GM12878 (cell line): ENCODE measurements around the gene RPL9. TPM values are rescaled to one million over a fixed set of nuclear protein-coding genes. Genes with fewer than 3 reads are reported as not detected.

Experiments
- ASH2L ChIP-seq: fragments of 300-600, 200-600 bp; sonication (generic); IDR thresholded peaks from 2 replicates; pipeline ENCODE4 v1.6.1; 2017; ENCODE audit warnings: low read depth, mild to moderate bottlenecking, borderline replicate concordance
- BACH1 ChIP-seq: fragments of 450-650 bp; IDR thresholded peaks from 2 replicates; pipeline ENCODE4 v1.6.1; 2017; ENCODE audit warnings: mild to moderate bottlenecking, borderline replicate concordance
- BMI1 ChIP-seq: fragments of 450-650 bp; IDR thresholded peaks from 2 replicates; pipeline ENCODE4 v1.6.1; 2016; ENCODE audit warnings: mild to moderate bottlenecking, moderate library complexity, borderline replicate concordance
- ELK1 ChIP-seq: IDR thresholded peaks from 2 replicates; pipeline ENCODE4 v1.6.1; 2012; ENCODE audit warnings: low read depth, low read length, improper control_type of control experiment
- EZH2 ChIP-seq: IDR thresholded peaks from 2 replicates; pipeline ENCODE4 v1.6.1; 2012; ENCODE audit warnings: low read depth, mild to moderate bottlenecking, control low read depth, inconsistent platforms, low read length, borderline replicate concordance; ENCODE audit not compliant: control insufficient read depth
- HDAC6 ChIP-seq: fragments of 200-600 bp; sonication (generic); IDR thresholded peaks from one replicate; pipeline ENCODE4 v1.8.0; 2017; ENCODE audit warnings: antibody characterized with exemption; ENCODE audit not compliant: unreplicated experiment
- HDGF ChIP-seq: fragments of 450-650 bp; IDR thresholded peaks from 2 replicates; pipeline ENCODE4 v1.6.1; 2016; ENCODE audit warnings: antibody characterized with exemption
- IRF4 ChIP-seq: IDR thresholded peaks from 2 replicates; pipeline ENCODE4 v1.6.1; 2011; ENCODE audit warnings: low read depth, low read length
- JUNB ChIP-seq: IDR thresholded peaks from 2 replicates; pipeline ENCODE4 v1.6.1; 2016; ENCODE audit warnings: antibody characterized with exemption, mild to moderate bottlenecking
- KAT2A ChIP-seq: conservative IDR thresholded peaks from 2 replicates; pipeline ENCODE4 v1.6.1; 2011; ENCODE audit warnings: low read depth, low read length; ENCODE audit not compliant: control insufficient read depth
- KLF5 ChIP-seq: fragments of 450-650 bp; IDR thresholded peaks from 2 replicates; pipeline ENCODE4 v1.6.1; 2014; ENCODE audit warnings: mild to moderate bottlenecking; ENCODE audit not compliant: partially characterized antibody
- MTA3 ChIP-seq: IDR thresholded peaks from 2 replicates; pipeline ENCODE4 v1.6.1; 2012; ENCODE audit warnings: low read length, inconsistent platforms, borderline replicate concordance
- MXI1 ChIP-seq: fragments of 150-350 bp; IDR thresholded peaks from 2 replicates; pipeline ENCODE4 v1.6.1; 2011; ENCODE audit warnings: low read depth, mild to moderate bottlenecking, inconsistent platforms, low read length, improper control_type of control experiment
- NKRF ChIP-seq: fragments of 450-650 bp; conservative IDR thresholded peaks from 2 replicates; pipeline ENCODE4 v1.6.1; 2017; ENCODE audit warnings: mild to moderate bottlenecking, moderate library complexity
- POU2F2 ChIP-seq: IDR thresholded peaks from 3 replicates; pipeline ENCODE4 v1.6.1; 2011; ENCODE audit warnings: low read depth, mild to moderate bottlenecking, low read length, borderline replicate concordance
- PRDM15 ChIP-seq: fragments of 450-650 bp; formaldehyde crosslinking; IDR thresholded peaks from 2 replicates; pipeline ENCODE4 v1.4.0; 2020; ENCODE audit warnings: mild to moderate bottlenecking, moderate library complexity
- SMAD5 ChIP-seq: IDR thresholded peaks from 2 replicates; pipeline ENCODE4 v1.6.1; 2016; ENCODE audit warnings: antibody characterized with exemption, low read depth
- SMC3 ChIP-seq: IDR thresholded peaks from 2 replicates; pipeline ENCODE4 v1.6.1; 2011; ENCODE audit warnings: low read length, improper control_type of control experiment, borderline replicate concordance
- TCF3 ChIP-seq: IDR thresholded peaks from 2 replicates; pipeline ENCODE4 v1.6.1; 2012; ENCODE audit warnings: low read depth, mild to moderate bottlenecking, low read length, borderline replicate concordance; ENCODE audit not compliant: insufficient read depth
- USF1 ChIP-seq: IDR thresholded peaks from 2 replicates; pipeline ENCODE4 v1.6.1; 2011; ENCODE audit warnings: borderline replicate concordance, low read depth, mild to moderate bottlenecking, moderate library complexity, mixed read lengths, low read length; ENCODE audit not compliant: insufficient read depth; ENCODE audit errors: extremely low read length
- WRNIP1 ChIP-seq: IDR thresholded peaks from 2 replicates; pipeline ENCODE4 v1.6.1; 2011; ENCODE audit warnings: low read depth, low read length, improper control_type of control experiment, borderline replicate concordance
- YBX1 ChIP-seq: fragments of 450-650 bp; IDR thresholded peaks from 2 replicates; pipeline ENCODE4 v1.6.1; 2016; ENCODE audit warnings: antibody characterized with exemption
- polyA plus RNA-seq, 11 experiments: library from polyadenylated mRNA; depleted of rRNA in 4 of 11; unstranded in 6 of 11; stranded (reverse) in 5 of 11; fragments of >200 nt; fragmentation: Nextera tagmentation in 4 of 11; fragmentation: Illumina TruSeq in 1 of 11; extraction: Ambion mirVana in 4 of 11; extraction: Trizol in 1 of 11; gene quantifications; 1 replicate in 1 of 11; 2 replicates in 10 of 11; pipeline versions ENCODE4 v1.2.1 to v1.2.3, GENCODE V29; 2011 to 2016; ENCODE audit warnings: inconsistent platforms in 2 of 11, missing spikeins in 2 of 11, low read depth in 1 of 11
- total RNA-seq, 4 experiments: library from RNA; depleted of rRNA in 3 of 4; stranded (reverse); fragments of >200 nt in 3 of 4; fragmentation: Illumina TruSeq in 1 of 4; extraction: Trizol in 1 of 4; gene quantifications; 2 replicates each; pipeline versions ENCODE4 v1.2.1 to v1.2.3, GENCODE V29; 2013 to 2021

The RPL9 gene
- total and polyA plus RNA-seq, 10 of the 15 experiments (the other 5 are each of a cell fraction or from before 2014, with no cell fraction given): 1,006 to 4,767 (median 2,910) TPM

GRCh38 chr4:39469429-39470077 lies 10.8 kb upstream of the RPL9 start (continued):
- no peak for TF ChIP-seq USF1
- TF ChIP-seq MTA3: no peak
- TF ChIP-seq SMC3: peak; percentile 90
- no peak for TF ChIP-seq ASH2L
- TF ChIP-seq KLF5: no peak
- TF ChIP-seq NKRF: no peak
- no peak for TF ChIP-seq POU2F2
- no peak for TF ChIP-seq HDGF
- TF ChIP-seq YBX1: no peak
- TF ChIP-seq KAT2A: no peak
- no peak for TF ChIP-seq ELK1
- TF ChIP-seq SMAD5: no peak
- TF ChIP-seq PRDM15 (CRISPR knock-in tag): no peak
- no peak for TF ChIP-seq BACH1
- TF ChIP-seq TCF3: no peak
- no peak for TF ChIP-seq BMI1
- no peak for TF ChIP-seq WRNIP1
- no peak for TF ChIP-seq IRF4
- no peak for TF ChIP-seq HDAC6
- no peak for TF ChIP-seq JUNB
- TF ChIP-seq EZH2: no peak
- TF ChIP-seq MXI1: peak; percentile 78; the same call in 1 of the 2 replicates
